PFSK-1 (cell line): ENCODE data around the gene ZNF837.

Experiments
- POLR2AphosphoS5 ChIP-seq: IDR thresholded peaks from 2 replicates; pipeline ENCODE4 v1.6.1; 2012; ENCODE audit warnings: low read depth, mild to moderate bottlenecking, control low read depth, low read length, moderate library complexity
- TF ChIP-seq, protein P1 (sequence below), 2 experiments: IDR thresholded peaks; 2 replicates each; pipeline versions ENCODE4 v1.6.1 to v1.8.0; 2011 to 2012; ENCODE audit warnings: low read depth in 2 of 2, low read length in 2 of 2, control low read depth in 1 of 2, inconsistent platforms in 1 of 2, mild to moderate bottlenecking in 1 of 2, moderate library complexity in 1 of 2; ENCODE audit not compliant: insufficient read depth in 1 of 2

- TF ChIP-seq, protein P1, sequence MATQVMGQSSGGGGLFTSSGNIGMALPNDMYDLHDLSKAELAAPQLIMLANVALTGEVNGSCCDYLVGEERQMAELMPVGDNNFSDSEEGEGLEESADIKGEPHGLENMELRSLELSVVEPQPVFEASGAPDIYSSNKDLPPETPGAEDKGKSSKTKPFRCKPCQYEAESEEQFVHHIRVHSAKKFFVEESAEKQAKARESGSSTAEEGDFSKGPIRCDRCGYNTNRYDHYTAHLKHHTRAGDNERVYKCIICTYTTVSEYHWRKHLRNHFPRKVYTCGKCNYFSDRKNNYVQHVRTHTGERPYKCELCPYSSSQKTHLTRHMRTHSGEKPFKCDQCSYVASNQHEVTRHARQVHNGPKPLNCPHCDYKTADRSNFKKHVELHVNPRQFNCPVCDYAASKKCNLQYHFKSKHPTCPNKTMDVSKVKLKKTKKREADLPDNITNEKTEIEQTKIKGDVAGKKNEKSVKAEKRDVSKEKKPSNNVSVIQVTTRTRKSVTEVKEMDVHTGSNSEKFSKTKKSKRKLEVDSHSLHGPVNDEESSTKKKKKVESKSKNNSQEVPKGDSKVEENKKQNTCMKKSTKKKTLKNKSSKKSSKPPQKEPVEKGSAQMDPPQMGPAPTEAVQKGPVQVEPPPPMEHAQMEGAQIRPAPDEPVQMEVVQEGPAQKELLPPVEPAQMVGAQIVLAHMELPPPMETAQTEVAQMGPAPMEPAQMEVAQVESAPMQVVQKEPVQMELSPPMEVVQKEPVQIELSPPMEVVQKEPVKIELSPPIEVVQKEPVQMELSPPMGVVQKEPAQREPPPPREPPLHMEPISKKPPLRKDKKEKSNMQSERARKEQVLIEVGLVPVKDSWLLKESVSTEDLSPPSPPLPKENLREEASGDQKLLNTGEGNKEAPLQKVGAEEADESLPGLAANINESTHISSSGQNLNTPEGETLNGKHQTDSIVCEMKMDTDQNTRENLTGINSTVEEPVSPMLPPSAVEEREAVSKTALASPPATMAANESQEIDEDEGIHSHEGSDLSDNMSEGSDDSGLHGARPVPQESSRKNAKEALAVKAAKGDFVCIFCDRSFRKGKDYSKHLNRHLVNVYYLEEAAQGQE (IDR thresholded peaks at IDR 0.05; ENCODE audit: insufficient read depth in 1 of 2, low read depth in 2 of 2, low read length in 2 of 2): no peak
- TF ChIP-seq POLR2AphosphoS5: no peak
Observed at GRCh38 chr19:58367698-58368454, 13.0 kb downstream of the ZNF837 start.
